Lower lobe of right lung (tissue), 2 donors: ENCODE measurements around the gene FNIP2. TPM values are rescaled to one million over a fixed set of nuclear protein-coding genes. Genes with fewer than 3 reads are reported as not detected.
A peak's percentile ranks its signal among the peaks of the same experiment; 100 is the strongest.

ENCODE experiments used
- ATAC-seq, 2 donors: fragments of 200-7000 bp; cut with Tn5 transposase; one replicate each; pipeline ENCODE4 v1.9.1; 2020 to 2022; ENCODE audit warnings: mild to moderate bottlenecking in 2 of 2, moderate library complexity in 2 of 2
- DNase-seq: peaks from one replicate; pipeline ENCODE4 v3.0.0-alpha.2; 2020
- H3K27ac ChIP-seq: fragments of 200-600 bp; one replicate; pipeline ENCODE4 v1.8.0; 2022
- H3K27me3 ChIP-seq: fragments of 200-600 bp; one replicate; pipeline ENCODE4 v1.8.0; 2022; ENCODE audit warnings: low read depth
- H3K36me3 ChIP-seq: fragments of 200-600 bp; one replicate; pipeline ENCODE4 v1.8.0; 2022; ENCODE audit warnings: mild to moderate bottlenecking
- H3K4me1 ChIP-seq: fragments of 200-600 bp; one replicate; pipeline ENCODE4 v1.8.0; 2022
- H3K4me3 ChIP-seq: fragments of 200-600 bp; one replicate; pipeline ENCODE4 v1.8.0; 2022; ENCODE audit warnings: mild to moderate bottlenecking
- H3K9me3 ChIP-seq: fragments of 200-600 bp; one replicate; pipeline ENCODE4 v1.8.0; 2022
- CTCF ChIP-seq: fragments of 200-600 bp; IDR thresholded peaks from one replicate; pipeline ENCODE4 v1.8.0; 2022; ENCODE audit warnings: antibody characterized with exemption, mild to moderate bottlenecking
- intact Hi-C: fragments of 100-400 bp; cut with DNase I; formaldehyde crosslinking; loops from one replicate; pipeline ENCODE4 v1.11.0; 2022
- long read RNA-seq: library from polyadenylated mRNA; unstranded; transcript quantifications from one replicate; pipeline ENCODE4 v2.0.0, GENCODE V29; 2021
- total RNA-seq: library from RNA; stranded (reverse); fragmentation: NEBNext Ultra II Directional; extraction: Animal tissue kit (Norgen Biotek cat#: 25700); gene quantifications from one replicate; pipeline ENCODE4 v1.2.1, GENCODE V29; 2021
- donor health status: DM: no; HTN: yes; CAD: no; lungs with severe emphysema.

FNIP2 gene
- total RNA-seq = 90.7 TPM
- long read RNA-seq, full-length matches to known transcripts = 25 of 110 reads
- long read RNA-seq, partial matches to known transcripts = 23 of 110 reads
- long read RNA-seq, other reads (novel, unspliced or antisense) = 62 of 110 reads

- no peak for TF ChIP-seq CTCF
- peak within 1 kb of the TSS; percentile 85 for H3K4me3 ChIP-seq
- ATAC-seq (peak; percentile 95 to 96), DNase-seq (peak; percentile 88)
- peak within 1 kb of the TSS; percentile 86 for H3K27ac ChIP-seq
- no peaks in the 10 kb centered on the region for H3K36me3 ChIP-seq
- no peaks in the 10 kb centered on the region for H3K27me3 ChIP-seq
- intact Hi-C loops = no loop called here
- no peaks in the 10 kb centered on the region for H3K9me3 ChIP-seq
- peaks cover 41% of the 10 kb centered on the region for H3K4me1 ChIP-seq
Observed at GRCh38 chr4:158768555-158769174, at the start of gene FNIP2. FNIP2 (plus strand) TSS chr4:158769026; CDS start chr4:158769213, 187 bp downstream.

- Histone ChIP-seq H3K4me3 (peak overlapping the region; percentile 82), H3K27ac (no peak overlapping the region), H3K9me3 (no peaks in the 10 kb centered on the region), H3K27me3 (no peaks in the 10 kb centered on the region), H3K4me1 (peaks cover 13% of the 10 kb centered on the region), H3K36me3 (peaks cover 45% of the 10 kb centered on the region)
- no peak for TF ChIP-seq CTCF
- no peak for DNase-seq
- no peak for ATAC-seq
- intact Hi-C loops = no loop called here
Observed at GRCh38 chr4:158721680-158722079, 47.1 kb upstream of the FNIP2 start.

GRCh38 chr4:158722291-158722916, 46.4 kb upstream of the FNIP2 start:
- H3K4me1 ChIP-seq = peaks cover 13% of the 10 kb centered on the region
- peak overlapping the region; percentile 82 for H3K4me3 ChIP-seq
- H3K27ac ChIP-seq = peak overlapping the region; percentile 91
- no peaks in the 10 kb centered on the region for H3K9me3 ChIP-seq
- peaks cover 37% of the 10 kb centered on the region for H3K36me3 ChIP-seq
- intact Hi-C loops = no loop called here
- TF ChIP-seq CTCF = no peak
- peak; percentile 53 to 59 for ATAC-seq
- no peaks in the 10 kb centered on the region for H3K27me3 ChIP-seq
- DNase-seq = no peak

- ATAC-seq (peak; percentile 97 to 99), DNase-seq (peak; percentile 89)
- no peaks in the 10 kb centered on the region for H3K9me3 ChIP-seq
- peak within 1 kb of the TSS; percentile 82 for H3K4me3 ChIP-seq
- H3K27me3 ChIP-seq = no peaks in the 10 kb centered on the region
- peaks cover 13% of the 10 kb centered on the region for H3K4me1 ChIP-seq
- peak within 1 kb of the TSS; percentile 91 for H3K27ac ChIP-seq
- intact Hi-C loops = no loop called here
- no peak for TF ChIP-seq CTCF
- H3K36me3 ChIP-seq = peaks cover 30% of the 10 kb centered on the region
Observed at GRCh38 chr4:158722917-158723793, 45.7 kb upstream of the FNIP2 start, which contains the start of gene PPID. PPID (minus strand) TSS chr4:158723396; CDS start chr4:158723288, 108 bp downstream.

GRCh38 chr4:158724637-158725036, 44.2 kb upstream of the FNIP2 start:
- Histone ChIP-seq H3K36me3 (peaks cover 15% of the 10 kb centered on the region), H3K27ac (no peak overlapping the region), H3K9me3 (no peaks in the 10 kb centered on the region), H3K4me1 (peaks cover 13% of the 10 kb centered on the region), H3K4me3 (no peak overlapping the region), H3K27me3 (no peaks in the 10 kb centered on the region)
- no peak for ATAC-seq
- no peak for TF ChIP-seq CTCF
- DNase-seq = no peak
- intact Hi-C loops = no loop called here
